GM18909 (cell line): ENCODE data around the gene TP53TG3C.
"Not testable (repeated sequence)": the region's sequence is repeated elsewhere in the genome, so short reads cannot be mapped to it uniquely, and the experiment has no call there.

Experiments
- ATAC-seq: cut with Tn5 transposase; IDR thresholded peaks from one replicate; pipeline ENCODE4 v1.9.1; 2021; ENCODE audit warnings: mild to moderate bottlenecking; ENCODE audit not compliant: unreplicated experiment, poor library complexity

TP53TG3C gene, protein sequence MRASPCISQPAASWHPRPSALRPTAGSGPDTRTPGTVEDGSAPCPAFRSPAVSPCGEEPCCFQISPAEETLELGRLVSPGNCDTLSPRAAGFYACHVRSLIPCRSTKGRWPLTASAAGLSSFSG

DNA sequence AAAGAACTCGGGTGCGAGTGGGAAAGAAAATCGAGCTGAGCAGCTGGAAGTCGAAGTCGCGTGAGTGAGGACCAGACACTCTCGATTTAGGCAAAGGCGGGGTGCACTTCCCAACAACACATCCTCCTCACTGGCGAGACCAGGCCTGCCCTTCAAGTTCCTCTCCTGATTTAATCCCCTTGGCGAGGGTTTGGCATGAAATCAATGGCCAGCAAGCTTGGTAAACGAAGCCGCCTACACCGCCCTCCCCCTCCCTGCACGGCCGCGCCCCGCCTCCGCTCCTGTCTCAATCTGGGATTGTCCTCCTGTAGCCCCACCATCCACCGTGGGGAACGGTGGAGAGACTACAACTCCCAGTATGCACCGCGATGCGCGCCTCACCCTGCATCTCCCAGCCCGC, at the start of gene TP53TG3C:
Gene TP53TG3C (plus strand): TSS at position 301 of the 400 bp plus-strand sequence. CDS start 68 bp downstream, at position 369.
- ATAC-seq = not testable (repeated sequence)
